Ammon's horn (tissue), 1 donor: ENCODE measurements around the gene ANKRD27.
"Not testable (repeated sequence)": the region's sequence is repeated elsewhere in the genome, so short reads cannot be mapped to it uniquely, and the experiment has no call there.

ENCODE experiments used
- DNase-seq: peaks from one replicate; pipeline ENCODE4 v3.0.0-alpha.2; 2016; ENCODE audit warnings: low spot score

The ANKRD27 gene

GRCh38 chr19:32688311-32688710, 13.3 kb upstream of the ANKRD27 start:
- DNase-seq: peak; percentile 26

GRCh38 chr19:32687681-32688080, 12.7 kb upstream of the ANKRD27 start:
- no peak for DNase-seq

GRCh38 chr19:32686847-32687475, 12.0 kb upstream of the ANKRD27 start:
- DNase-seq: no peak

GRCh38 chr19:32682317-32682716, 7.3 kb upstream of the ANKRD27 start:
- no peak for DNase-seq

GRCh38 chr19:32680986-32681385, 6.0 kb upstream of the ANKRD27 start:
- no peak for DNase-seq

- DNase-seq: no peak
Measured at GRCh38 chr19:32677657-32678056, 2.7 kb upstream of the ANKRD27 start.

- DNase-seq: no peak
Measured at GRCh38 chr19:32676895-32677359, 1.9 kb upstream of the ANKRD27 start.

GRCh38 chr19:32676186-32676894, 1.4 kb upstream of the ANKRD27 start:
- DNase-seq: no peak

GRCh38 chr19:32675720-32676185, 773 bp upstream of the ANKRD27 start, which contains the start of gene RGS9BP:
TSS of gene RGS9BP (plus strand) at chr19:32675848. CDS start at chr19:32676264, 416 bp downstream.
- peak; percentile 83 for DNase-seq

GRCh38 chr19:32674153-32674930, 638 bp downstream of the ANKRD27 start:
- DNase-seq: peak; percentile 34

GRCh38 chr19:32673573-32673972, 1.4 kb downstream of the ANKRD27 start:
- DNase-seq: no peak

GRCh38 chr19:32672841-32673240, 2.1 kb downstream of the ANKRD27 start:
- DNase-seq: no peak

GRCh38 chr19:32671883-32672593, 2.9 kb downstream of the ANKRD27 start:
- DNase-seq: no peak

GRCh38 chr19:32669310-32669709, 5.7 kb downstream of the ANKRD27 start:
- no peak for DNase-seq

GRCh38 chr19:32666084-32666483, 8.9 kb downstream of the ANKRD27 start:
- DNase-seq: no peak

GRCh38 chr19:32662186-32662585, 12.8 kb downstream of the ANKRD27 start:
- DNase-seq: no peak

GRCh38 chr19:32661318-32661717, 13.7 kb downstream of the ANKRD27 start:
- DNase-seq: no peak

- no peak for DNase-seq
Measured at GRCh38 chr19:32658527-32658926, 16.5 kb downstream of the ANKRD27 start.

- DNase-seq: no peak
Measured at GRCh38 chr19:32658075-32658474, 16.9 kb downstream of the ANKRD27 start.

GRCh38 chr19:32656379-32656778, 18.6 kb downstream of the ANKRD27 start:
- DNase-seq: not testable (repeated sequence)

- DNase-seq: no peak
Measured at GRCh38 chr19:32653599-32653915, 21.4 kb downstream of the ANKRD27 start.
